HL-60 (cell line): Measurements from ENCODE around the gene ADAMTS4.

Source experiments
- DNase-seq, 2 experiments: peaks; one replicate each; pipeline ENCODE4 v3.0.0-alpha.2; 2010 to 2020; ENCODE audit warnings: low read depth in 1 of 2, low spot score in 1 of 2
- H3K27ac ChIP-seq: fragments of 250-450 bp; sonication (Bioruptor Pico); replicated peaks from 2 replicates; pipeline ENCODE4 v1.5.1; 2020; ENCODE audit warnings: mild to moderate bottlenecking, moderate library complexity
- H3K27me3 ChIP-seq: fragments of 250-450 bp; sonication (Bioruptor Pico); 2 replicates; pipeline ENCODE4 v1.5.1; 2021; ENCODE audit warnings: mild to moderate bottlenecking, moderate library complexity; ENCODE audit not compliant: insufficient read depth, poor library complexity, severe bottlenecking
- H3K4me3 ChIP-seq: replicated peaks from 2 replicates; pipeline ENCODE4 v1.5.1; 2011; ENCODE audit warnings: mild to moderate bottlenecking, control low read depth, low read length; ENCODE audit not compliant: insufficient read depth
- GABPA ChIP-seq: IDR thresholded peaks from 2 replicates; pipeline ENCODE4 v1.6.1; 2012; ENCODE audit warnings: low read depth
- POLR2AphosphoS5 ChIP-seq: IDR thresholded peaks from 2 replicates; pipeline ENCODE4 v1.6.1; 2012; ENCODE audit warnings: low read depth
- SPI1 ChIP-seq: IDR thresholded peaks from 2 replicates; pipeline ENCODE4 v1.6.1; 2012; ENCODE audit warnings: low read depth, mild to moderate bottlenecking, borderline replicate concordance
- TF ChIP-seq, protein P1 (sequence below): IDR thresholded peaks from 2 replicates; pipeline ENCODE4 v1.6.1; 2012; ENCODE audit warnings: low read depth; ENCODE audit not compliant: insufficient replicate concordance
- TF ChIP-seq, protein P2 (sequence below): IDR thresholded peaks from one replicate; pipeline ENCODE4 v1.5.1; 2011; ENCODE audit warnings: low read length, control low read depth, inconsistent platforms; ENCODE audit not compliant: insufficient read depth

Gene ADAMTS4

DNA sequence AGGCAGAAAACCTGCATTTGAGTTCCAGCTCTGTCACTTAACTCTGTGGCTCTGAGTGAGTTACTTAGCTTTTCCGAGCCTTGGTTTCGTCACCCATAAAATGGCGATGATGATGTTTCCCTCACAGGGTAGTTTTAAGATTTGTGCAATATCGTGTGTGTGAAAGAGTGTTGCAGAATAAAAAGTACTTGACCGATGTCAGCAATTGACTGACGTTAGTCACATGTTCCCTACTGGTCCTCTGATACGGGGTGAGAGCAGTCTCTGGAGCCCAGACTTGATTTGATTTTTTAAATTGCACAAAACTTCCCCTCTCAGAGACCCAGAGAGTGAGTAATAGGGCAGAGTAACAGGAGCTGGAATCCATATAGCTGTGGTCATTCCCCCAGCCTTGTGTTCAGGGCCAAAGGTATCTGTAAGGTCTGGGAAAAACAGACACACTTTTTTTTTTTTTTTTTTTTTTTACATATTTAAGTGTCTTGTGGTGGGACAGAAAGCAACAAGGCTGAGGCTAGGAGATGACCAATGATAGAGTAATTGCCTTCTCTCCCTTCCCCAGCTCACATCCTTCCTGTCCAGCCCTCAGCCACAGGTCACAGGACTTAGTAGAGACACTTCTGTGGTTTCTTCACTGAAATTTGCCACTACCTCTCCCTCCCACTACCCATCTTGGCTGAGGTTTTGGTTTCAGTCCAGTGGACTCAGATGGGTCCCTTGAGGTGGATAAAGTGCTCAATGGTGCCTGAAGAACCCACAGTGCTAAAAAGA lies 18.3 kb upstream of the ADAMTS4 start:
- H3K4me3 ChIP-seq, result peak overlapping the region; percentile 62
- peak; percentile 92 to 93 for DNase-seq
- no peaks in the 10 kb centered on the region for H3K27me3 ChIP-seq
- H3K27ac ChIP-seq, result peak overlapping the region; percentile 70
- TF ChIP-seq POLR2AphosphoS5 (peak; percentile 2; the same call in 1 of the 2 replicates), SPI1 (no peak)

DNA sequence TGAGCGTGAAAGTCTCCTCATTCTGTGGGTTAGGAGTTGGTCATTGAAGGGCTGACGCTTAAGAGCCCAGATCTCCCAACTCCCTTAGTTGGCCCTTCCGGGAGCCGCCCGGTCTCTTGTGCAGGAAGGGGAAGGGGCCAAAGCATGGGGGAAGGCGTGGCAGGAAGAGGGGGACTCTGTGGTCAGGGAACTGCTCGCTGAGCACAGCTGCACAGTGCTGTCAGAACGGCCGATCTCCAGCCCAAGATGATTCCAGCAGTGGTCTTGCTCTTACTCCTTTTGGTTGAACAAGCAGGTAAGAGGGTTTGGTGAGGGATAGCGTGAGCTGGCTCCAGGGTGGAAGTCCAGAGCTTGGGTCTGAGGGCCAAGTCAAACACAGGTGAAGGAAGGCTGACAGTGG lies 16.2 kb upstream of the ADAMTS4 start, which contains the start of gene FCER1G:
Gene FCER1G, plus strand, starts transcription at position 220 of the 400 bp plus-strand sequence. Its CDS starts 27 bp downstream, at position 247.
- DNase-seq, result peak; percentile 91 to 93
- peak within 1 kb of the TSS; percentile 70 for H3K27ac ChIP-seq
- H3K27me3 ChIP-seq, result no peaks in the 10 kb centered on the region
- peak; percentile 86 for TF ChIP-seq POLR2AphosphoS5
- TF ChIP-seq GABPA, result no peak; the same call in 1 of the 2 replicates
- TF ChIP-seq, protein P1, sequence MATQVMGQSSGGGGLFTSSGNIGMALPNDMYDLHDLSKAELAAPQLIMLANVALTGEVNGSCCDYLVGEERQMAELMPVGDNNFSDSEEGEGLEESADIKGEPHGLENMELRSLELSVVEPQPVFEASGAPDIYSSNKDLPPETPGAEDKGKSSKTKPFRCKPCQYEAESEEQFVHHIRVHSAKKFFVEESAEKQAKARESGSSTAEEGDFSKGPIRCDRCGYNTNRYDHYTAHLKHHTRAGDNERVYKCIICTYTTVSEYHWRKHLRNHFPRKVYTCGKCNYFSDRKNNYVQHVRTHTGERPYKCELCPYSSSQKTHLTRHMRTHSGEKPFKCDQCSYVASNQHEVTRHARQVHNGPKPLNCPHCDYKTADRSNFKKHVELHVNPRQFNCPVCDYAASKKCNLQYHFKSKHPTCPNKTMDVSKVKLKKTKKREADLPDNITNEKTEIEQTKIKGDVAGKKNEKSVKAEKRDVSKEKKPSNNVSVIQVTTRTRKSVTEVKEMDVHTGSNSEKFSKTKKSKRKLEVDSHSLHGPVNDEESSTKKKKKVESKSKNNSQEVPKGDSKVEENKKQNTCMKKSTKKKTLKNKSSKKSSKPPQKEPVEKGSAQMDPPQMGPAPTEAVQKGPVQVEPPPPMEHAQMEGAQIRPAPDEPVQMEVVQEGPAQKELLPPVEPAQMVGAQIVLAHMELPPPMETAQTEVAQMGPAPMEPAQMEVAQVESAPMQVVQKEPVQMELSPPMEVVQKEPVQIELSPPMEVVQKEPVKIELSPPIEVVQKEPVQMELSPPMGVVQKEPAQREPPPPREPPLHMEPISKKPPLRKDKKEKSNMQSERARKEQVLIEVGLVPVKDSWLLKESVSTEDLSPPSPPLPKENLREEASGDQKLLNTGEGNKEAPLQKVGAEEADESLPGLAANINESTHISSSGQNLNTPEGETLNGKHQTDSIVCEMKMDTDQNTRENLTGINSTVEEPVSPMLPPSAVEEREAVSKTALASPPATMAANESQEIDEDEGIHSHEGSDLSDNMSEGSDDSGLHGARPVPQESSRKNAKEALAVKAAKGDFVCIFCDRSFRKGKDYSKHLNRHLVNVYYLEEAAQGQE, result no peak
- TF ChIP-seq SPI1, result peak; percentile 55; the same call in 1 of the 2 replicates
- TF ChIP-seq, protein P2, sequence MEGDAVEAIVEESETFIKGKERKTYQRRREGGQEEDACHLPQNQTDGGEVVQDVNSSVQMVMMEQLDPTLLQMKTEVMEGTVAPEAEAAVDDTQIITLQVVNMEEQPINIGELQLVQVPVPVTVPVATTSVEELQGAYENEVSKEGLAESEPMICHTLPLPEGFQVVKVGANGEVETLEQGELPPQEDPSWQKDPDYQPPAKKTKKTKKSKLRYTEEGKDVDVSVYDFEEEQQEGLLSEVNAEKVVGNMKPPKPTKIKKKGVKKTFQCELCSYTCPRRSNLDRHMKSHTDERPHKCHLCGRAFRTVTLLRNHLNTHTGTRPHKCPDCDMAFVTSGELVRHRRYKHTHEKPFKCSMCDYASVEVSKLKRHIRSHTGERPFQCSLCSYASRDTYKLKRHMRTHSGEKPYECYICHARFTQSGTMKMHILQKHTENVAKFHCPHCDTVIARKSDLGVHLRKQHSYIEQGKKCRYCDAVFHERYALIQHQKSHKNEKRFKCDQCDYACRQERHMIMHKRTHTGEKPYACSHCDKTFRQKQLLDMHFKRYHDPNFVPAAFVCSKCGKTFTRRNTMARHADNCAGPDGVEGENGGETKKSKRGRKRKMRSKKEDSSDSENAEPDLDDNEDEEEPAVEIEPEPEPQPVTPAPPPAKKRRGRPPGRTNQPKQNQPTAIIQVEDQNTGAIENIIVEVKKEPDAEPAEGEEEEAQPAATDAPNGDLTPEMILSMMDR, result no peak
- peak within 1 kb of the TSS; percentile 62 for H3K4me3 ChIP-seq

DNA sequence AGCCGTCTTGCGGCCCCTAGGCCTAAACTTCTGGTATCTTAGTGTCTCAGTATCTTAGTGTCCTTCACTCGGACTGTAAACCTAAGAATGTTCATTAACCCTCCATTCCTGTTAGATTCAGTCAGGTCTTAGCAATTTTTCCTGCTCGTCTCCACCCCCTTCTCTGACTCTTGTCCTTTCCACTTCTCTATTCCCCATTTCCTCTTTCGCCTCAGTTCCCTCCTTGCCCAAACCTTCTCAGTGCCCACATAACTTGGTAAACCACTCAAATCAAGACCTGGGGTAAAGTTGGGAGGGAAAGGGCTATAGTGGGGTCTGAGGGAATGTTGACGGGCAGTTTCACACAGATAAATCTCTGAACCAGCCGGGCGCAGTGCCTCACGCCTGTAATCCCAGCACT lies 15.5 kb upstream of the ADAMTS4 start:
- Histone ChIP-seq H3K27me3 (no peaks in the 10 kb centered on the region), H3K4me3 (no peak overlapping the region), H3K27ac (peak overlapping the region; percentile 70)
- DNase-seq, result peak in 1 of 2 experiments; percentile 68
- TF ChIP-seq, protein P1, result no peak
- no peak for TF ChIP-seq GABPA
- no peak for TF ChIP-seq POLR2AphosphoS5
- TF ChIP-seq SPI1, result peak; percentile 100
- TF ChIP-seq, protein P2, result no peak

DNA sequence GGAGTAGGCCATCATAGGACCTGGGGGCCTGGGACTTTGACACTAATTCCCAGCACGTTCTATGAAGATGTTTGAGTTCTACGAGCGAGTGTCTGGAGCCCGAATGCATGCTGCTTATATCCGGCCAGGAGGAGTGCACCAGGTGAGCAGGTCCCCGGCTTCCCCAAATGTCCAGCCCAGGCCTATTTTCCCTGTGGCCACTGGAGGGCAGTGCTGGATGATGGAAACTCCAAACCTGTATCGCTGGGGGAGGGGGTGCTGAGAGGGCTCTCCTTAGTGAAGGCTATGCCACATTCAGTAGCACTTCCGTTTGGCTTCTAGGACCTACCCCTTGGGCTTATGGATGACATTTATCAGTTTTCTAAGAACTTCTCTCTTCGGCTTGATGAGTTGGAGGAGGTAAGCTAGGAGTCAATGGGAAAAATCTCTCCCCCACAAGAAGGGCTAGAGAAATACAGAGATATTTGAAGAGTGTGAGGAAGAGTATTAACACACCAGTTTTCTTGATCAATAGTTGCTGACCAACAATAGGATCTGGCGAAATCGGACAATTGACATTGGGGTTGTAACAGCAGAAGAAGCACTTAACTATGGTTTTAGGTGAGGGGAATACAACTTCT lies 11.0 kb upstream of the ADAMTS4 start:
- H3K27ac ChIP-seq, result no peak overlapping the region
- TF ChIP-seq SPI1 (peak; percentile 44; the same call in 1 of the 2 replicates), POLR2AphosphoS5 (no peak), GABPA (peak; percentile 53)
- TF ChIP-seq, protein P2, result peak; percentile 96
- TF ChIP-seq, protein P1, result no peak
- no peaks in the 10 kb centered on the region for H3K27me3 ChIP-seq
- DNase-seq, result peak; percentile 75 to 87
- no peak overlapping the region for H3K4me3 ChIP-seq
